Transverse colon (tissue), 4 donors: ENCODE data around the gene SPINK13. TPM values are rescaled to one million over a fixed set of nuclear protein-coding genes. Genes with fewer than 3 reads are reported as not detected.

Source experiments
- DNase-seq: peaks from one replicate; pipeline ENCODE4 v3.0.0-alpha.2; 2019
- H3K27ac ChIP-seq, 4 donors: fragments of 200-600 bp; sonication (generic); 2 replicates each; pipeline ENCODE4 v1.5.1; 2016 to 2018; ENCODE audit warnings: inconsistent platforms in 4 of 4
- H3K27me3 ChIP-seq: fragments of 200-600 bp; sonication (generic); 2 replicates; pipeline ENCODE4 v1.5.1; 2017; ENCODE audit warnings: inconsistent platforms
- H3K36me3 ChIP-seq, 4 donors: fragments of 200-600 bp; sonication (generic); 2 replicates each; pipeline ENCODE4 v1.5.1; 2017 to 2019; ENCODE audit warnings: inconsistent platforms in 4 of 4
- H3K4me1 ChIP-seq, 4 donors: fragments of 200-600 bp; sonication (generic); 2 replicates each; pipeline ENCODE4 v1.5.1; 2017 to 2020; ENCODE audit warnings: inconsistent platforms in 4 of 4
- H3K4me3 ChIP-seq, 4 donors: fragments of 200-600 bp; sonication (generic); 1 replicate in 1 of 4; 2 replicates in 3 of 4; pipeline versions ENCODE4 v1.5.1 to v1.6.1; 2017 to 2019; ENCODE audit warnings: inconsistent platforms in 4 of 4
- H3K9me3 ChIP-seq, 2 donors: fragments of 200-600 bp; sonication (generic); 2 replicates each; pipeline ENCODE4 v1.5.1; 2017 to 2019; ENCODE audit warnings: inconsistent platforms in 2 of 2
- CTCF ChIP-seq, 5 experiments: fragments of 200-600 bp in 3 of 5; fragments of 450-650 bp in 2 of 5; sonication (generic) in 3 of 5; IDR thresholded peaks; 1 replicate in 2 of 5; 2 replicates in 3 of 5; pipeline ENCODE4 v1.5.1; 2016 to 2017; ENCODE audit warnings: antibody characterized with exemption in 5 of 5, inconsistent platforms in 3 of 5, mild to moderate bottlenecking in 2 of 5, moderate library complexity in 1 of 5
- EP300 ChIP-seq: sonication (generic); formaldehyde crosslinking; IDR thresholded peaks from one replicate; pipeline ENCODE4 v1.6.1; 2017; ENCODE audit warnings: antibody characterized with exemption, low read depth
- POLR2A ChIP-seq: fragments of 450-650 bp; IDR thresholded peaks from one replicate; pipeline ENCODE4 v1.6.1; 2016; ENCODE audit warnings: antibody characterized with exemption, mild to moderate bottlenecking, moderate library complexity
- POLR2AphosphoS5 ChIP-seq, 3 donors: sonication (generic); formaldehyde crosslinking; IDR thresholded peaks; one replicate each; pipeline ENCODE4 v1.6.1; 2016; ENCODE audit warnings: antibody characterized with exemption in 3 of 3
- WGBS, 2 donors: methylation state at CpG; one replicate each; pipeline ENCODE4 v1.1.5; 2018; ENCODE audit warnings: low coverage in 1 of 2; 5-methylcytosine and 5-hydroxymethylcytosine counted together
- in situ Hi-C, 4 donors: fragments of 200-750 bp; cut with MboI; loops; one replicate each; pipeline versions ENCODE4 v1.15.0 to v1.15.1; 2017; ENCODE audit warnings: low sequenced_read_pairs in 3 of 4, low pct_ligation_motif_present in 1 of 4, low pct_unique_long_range_greater_than_20kb in 1 of 4
- intact Hi-C: fragments of 100-400 bp; cut with DNase I; formaldehyde crosslinking; loops from one replicate; pipeline ENCODE4 v1.15.1; 2023; ENCODE audit warnings: low total_unique reads
- total RNA-seq, 4 donors: library from RNA; depleted of rRNA; stranded (reverse); fragments of >200 nt; gene quantifications; one replicate each; pipeline ENCODE4 v1.1.0, GENCODE V29; 2016

The SPINK13 gene
- total RNA-seq, 4 donors from 2014 or later = not detected

- 79 to 83% methylated on average over 3 to 4 of the region's 4 CpGs for WGBS, 2 donors
- no peaks in the 10 kb centered on the region for H3K36me3 ChIP-seq
- no peak overlapping the region for H3K4me3 ChIP-seq
- H3K9me3 ChIP-seq = no peaks in the 10 kb centered on the region
- DNase-seq = no peak
- no peaks in the 10 kb centered on the region for H3K27me3 ChIP-seq
- intact Hi-C loops = no loop called here
- H3K27ac ChIP-seq = no peak overlapping the region
- TF ChIP-seq CTCF (IDR thresholded peaks at IDR 0.05) = no peak
- TF ChIP-seq EP300 = no peak
- TF ChIP-seq POLR2AphosphoS5 (IDR thresholded peaks at IDR 0.05) = no peak
- TF ChIP-seq POLR2A = no peak
- H3K4me1 ChIP-seq = no peaks in the 10 kb centered on the region
- in situ Hi-C loops = no loop called here
These were observed 29.1 kb downstream of the SPINK13 start for GRCh38 chr5:148297731-148298130.

GRCh38 chr5:148306446-148306845 is 37.9 kb downstream of the SPINK13 start:
- in situ Hi-C loops = no loop called here
- no peak for DNase-seq
- Histone ChIP-seq H3K27me3 (no peaks in the 10 kb centered on the region), H3K4me1 (no peaks in the 10 kb centered on the region), H3K4me3 (no peak overlapping the region), H3K9me3 (no peaks in the 10 kb centered on the region), H3K27ac (no peak overlapping the region), H3K36me3 (no peaks in the 10 kb centered on the region)
- 77% methylated on average over 1 of the region's 1 CpG; no CpG with 5 or more reads in 1 of the 2 donors for WGBS, 2 donors
- intact Hi-C loops = no loop called here
- TF ChIP-seq EP300 (no peak), POLR2A (no peak), POLR2AphosphoS5 (IDR thresholded peaks at IDR 0.05) (no peak), CTCF (IDR thresholded peaks at IDR 0.05) (no peak)

- no peak overlapping the region for H3K4me3 ChIP-seq
- no peaks in the 10 kb centered on the region for H3K36me3 ChIP-seq
- WGBS, 2 donors = 71 to 76% methylated on average over 3 of the region's 3 CpGs
- intact Hi-C loops (no loop called here), in situ Hi-C loops (no loop called here)
- TF ChIP-seq EP300 = no peak
- H3K9me3 ChIP-seq = no peaks in the 10 kb centered on the region
- no peaks in the 10 kb centered on the region for H3K4me1 ChIP-seq
- no peak for DNase-seq
- H3K27ac ChIP-seq = no peak overlapping the region
- no peaks in the 10 kb centered on the region for H3K27me3 ChIP-seq
These were observed 40.4 kb downstream of the SPINK13 start for GRCh38 chr5:148309019-148309418.

GRCh38 chr5:148309746-148310145 is 41.2 kb downstream of the SPINK13 start:
- in situ Hi-C loops = no loop called here
- intact Hi-C loops = no loop called here
- no peaks in the 10 kb centered on the region for H3K36me3 ChIP-seq

More at GRCh38 chr5:148309746-148310145, 41.2 kb downstream of the SPINK13 start:
- no peaks in the 10 kb centered on the region for H3K9me3 ChIP-seq
- H3K27me3 ChIP-seq = no peaks in the 10 kb centered on the region
- H3K4me3 ChIP-seq = no peak overlapping the region
- no peak overlapping the region for H3K27ac ChIP-seq
- DNase-seq = no peak
- H3K4me1 ChIP-seq = no peaks in the 10 kb centered on the region
- TF ChIP-seq CTCF (IDR thresholded peaks at IDR 0.05) = no peak
- no peak for TF ChIP-seq EP300
- TF ChIP-seq POLR2A = no peak
- no peak for TF ChIP-seq POLR2AphosphoS5 (IDR thresholded peaks at IDR 0.05)
